HG02885 (cell line): ENCODE data around the gene CWH43.
A peak's percentile ranks its signal among the peaks of the same experiment; 100 is the strongest.
"Not testable (repeated sequence)": the region's sequence is repeated elsewhere in the genome, so short reads cannot be mapped to it uniquely, and the experiment has no call there.

ENCODE experiments used
- ATAC-seq: cut with Tn5 transposase; IDR thresholded peaks from one replicate; pipeline ENCODE4 v1.9.1; 2021; ENCODE audit warnings: mild to moderate bottlenecking; ENCODE audit not compliant: unreplicated experiment, poor library complexity

The CWH43 gene

DNA sequence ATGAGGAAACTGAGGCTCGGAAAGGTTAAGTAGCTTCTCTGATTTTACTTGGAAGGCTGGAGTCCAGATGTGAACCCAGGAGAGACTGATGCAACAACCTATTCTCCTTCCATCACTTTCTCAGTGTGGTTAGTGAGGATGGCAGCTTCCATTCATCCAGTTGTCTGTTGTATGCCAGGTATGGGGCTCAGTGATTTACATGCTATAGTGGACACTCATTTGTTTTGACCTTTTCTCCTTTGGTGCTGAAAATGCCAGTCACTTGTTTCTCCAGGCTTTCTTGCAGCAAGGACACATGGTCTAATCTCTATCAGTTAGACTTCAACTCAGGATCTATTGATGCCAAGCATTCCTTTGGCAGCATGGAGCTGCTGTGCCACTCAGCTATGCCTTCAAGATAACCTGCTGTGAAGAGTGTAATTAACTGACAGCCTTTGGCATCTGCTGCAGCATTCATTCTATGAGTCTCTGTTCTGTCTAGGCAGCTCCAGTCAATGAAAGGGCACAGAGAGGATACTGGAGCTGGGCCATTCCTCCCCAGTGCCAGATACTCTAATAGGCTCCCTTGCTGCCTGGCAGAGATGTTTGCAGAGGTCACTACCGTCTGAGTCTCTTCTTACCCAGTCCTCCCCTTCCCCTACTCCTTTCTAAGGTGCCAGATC is 11.0 kb upstream of the CWH43 start:
- ATAC-seq: no peak

DNA sequence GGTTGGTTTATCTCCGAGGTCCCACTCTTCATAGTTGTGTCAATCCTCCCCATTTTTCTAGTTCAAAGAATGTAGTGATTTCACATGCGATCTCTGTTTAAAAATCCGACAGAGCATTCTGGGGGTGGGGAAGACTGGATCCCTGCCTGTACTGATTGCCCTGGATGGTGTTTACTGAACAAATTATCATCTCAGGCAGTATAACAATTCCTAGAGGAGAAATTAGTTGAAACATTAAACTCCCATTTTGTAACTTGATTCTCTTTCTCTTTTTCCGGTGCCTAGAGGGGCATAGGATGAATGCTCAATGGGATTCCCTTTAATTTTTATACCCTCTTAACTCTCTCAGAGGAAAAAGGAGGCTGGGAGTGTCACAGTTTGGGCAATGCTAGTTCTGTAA is 10.0 kb upstream of the CWH43 start:
- no peak for ATAC-seq

DNA sequence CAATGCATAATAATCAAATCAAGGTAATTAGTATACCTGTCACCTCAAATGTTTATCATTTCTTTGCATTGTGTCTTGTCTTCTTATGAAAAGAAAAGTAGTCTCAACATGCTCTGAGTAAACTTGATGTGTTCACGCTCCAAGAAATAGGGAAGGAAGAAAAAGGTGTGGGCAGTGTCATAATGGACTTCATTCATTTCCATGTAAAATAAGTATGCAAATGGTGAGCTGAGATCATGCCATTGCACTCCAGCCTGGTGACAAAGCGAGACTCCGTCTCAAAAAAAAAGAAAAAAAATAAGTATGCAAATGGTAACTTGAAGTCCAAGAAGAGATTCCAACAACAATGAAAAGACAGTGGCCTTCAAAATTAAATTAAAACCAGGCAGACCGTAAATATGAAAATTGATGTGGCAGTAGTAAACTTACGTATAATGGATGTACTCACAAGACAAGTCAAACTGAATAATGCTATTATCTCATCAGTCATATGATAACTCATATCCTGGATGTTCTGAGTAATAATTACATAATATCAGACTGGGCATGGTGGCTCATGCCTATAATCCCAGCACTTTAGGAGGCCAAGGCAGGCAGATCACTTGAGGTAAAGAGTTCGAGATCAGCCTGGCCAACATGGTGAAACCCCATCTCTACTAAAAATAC is 6.0 kb upstream of the CWH43 start:
- no peak for ATAC-seq

DNA sequence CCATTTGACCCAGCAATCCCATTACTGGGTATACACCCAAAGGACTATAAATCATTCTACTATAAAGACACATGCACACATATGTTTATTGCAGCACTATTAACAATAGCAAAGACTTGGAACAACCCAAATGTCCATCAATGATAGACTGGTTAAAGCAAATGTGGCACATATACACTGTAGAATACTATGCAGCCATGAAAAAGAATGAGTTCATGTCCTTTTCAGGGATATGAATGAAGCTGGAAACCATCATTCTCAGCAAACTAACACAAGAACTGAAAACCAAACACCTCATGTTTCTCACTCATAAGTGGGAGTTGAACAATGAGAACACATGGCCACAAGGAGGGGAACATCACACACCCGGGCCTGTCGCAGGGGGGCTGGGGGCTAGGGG is 2.1 kb upstream of the CWH43 start:
- ATAC-seq: not testable (repeated sequence)

DNA sequence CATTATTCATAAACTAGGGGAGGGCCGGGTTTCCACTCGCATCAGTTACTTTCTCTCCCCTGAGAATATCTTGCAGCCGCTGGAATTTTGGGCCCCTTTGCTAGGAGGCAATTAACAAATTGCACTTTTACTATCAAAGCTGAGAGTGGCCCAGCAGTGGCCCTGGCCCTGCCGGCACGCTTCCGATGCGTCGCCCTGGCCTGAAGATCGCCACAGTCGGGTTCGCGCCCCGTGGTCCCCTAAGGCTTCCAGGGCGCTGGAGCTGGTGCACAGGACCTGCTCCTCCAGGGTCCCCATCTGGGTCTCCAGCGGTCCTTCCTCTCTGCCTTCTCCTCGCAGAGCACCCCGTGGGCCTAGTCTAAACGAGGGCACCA is 486 bp upstream of the CWH43 start:
- no peak for ATAC-seq

DNA sequence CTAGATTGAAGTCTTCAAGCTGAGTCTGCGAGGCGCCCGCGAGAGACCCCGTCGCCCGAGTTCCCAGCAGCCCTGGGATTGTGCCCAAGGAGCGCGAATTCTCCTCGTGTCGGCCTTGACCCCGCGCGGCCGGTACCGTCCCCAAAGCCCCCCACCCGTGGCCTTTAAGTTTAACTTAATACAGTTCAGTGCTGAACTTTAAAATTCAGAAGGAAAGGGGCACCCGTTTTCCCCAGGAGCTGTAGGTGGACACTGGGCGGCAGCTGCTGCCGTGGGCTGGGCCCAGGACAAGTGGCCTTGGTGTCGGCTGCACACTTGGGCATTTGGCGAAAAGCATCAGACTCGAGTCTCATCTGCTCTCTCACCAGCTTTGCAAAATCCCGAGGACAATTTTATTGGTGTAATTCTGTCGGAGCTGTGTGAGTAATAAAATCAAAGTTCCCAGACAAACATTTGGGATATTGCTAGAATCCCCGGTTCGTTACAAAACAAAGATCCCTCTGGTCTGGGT is 634 bp downstream of the CWH43 start:
- no peak for ATAC-seq

DNA sequence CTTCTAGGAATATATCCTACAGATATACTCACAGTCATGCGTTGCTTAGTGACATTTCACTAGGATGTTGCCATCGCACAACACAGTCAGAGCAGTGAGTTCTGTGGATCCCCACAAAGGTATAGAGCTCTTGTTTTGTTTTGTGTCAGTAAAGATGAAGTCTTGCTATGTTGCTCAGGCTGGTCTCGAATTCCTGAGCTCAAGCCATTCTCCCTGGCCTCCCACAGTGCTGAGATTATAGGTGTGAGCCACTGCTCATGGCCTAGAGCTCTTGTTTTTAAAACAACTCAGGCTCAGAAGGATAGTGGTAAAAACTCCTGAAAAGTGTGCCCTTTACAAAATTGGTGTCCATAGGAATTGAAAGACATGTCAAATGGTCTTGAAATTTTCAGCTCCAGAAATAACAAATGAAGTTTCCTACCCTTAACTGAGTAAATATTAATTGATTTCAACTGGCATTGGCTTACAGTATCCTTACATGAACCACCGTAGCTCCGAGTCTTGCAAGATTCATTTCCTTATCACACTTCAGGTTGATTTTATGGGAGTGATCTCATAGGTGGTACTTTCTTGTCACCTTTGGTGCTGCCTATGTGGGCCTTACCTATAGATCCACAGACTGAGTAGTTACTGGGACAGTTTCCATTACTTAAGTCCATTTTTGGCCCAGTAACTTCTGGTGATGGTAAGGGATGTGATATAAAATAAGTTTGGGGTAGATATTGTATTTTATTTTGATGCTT is 3.6 kb downstream of the CWH43 start:
- no peak for ATAC-seq

DNA sequence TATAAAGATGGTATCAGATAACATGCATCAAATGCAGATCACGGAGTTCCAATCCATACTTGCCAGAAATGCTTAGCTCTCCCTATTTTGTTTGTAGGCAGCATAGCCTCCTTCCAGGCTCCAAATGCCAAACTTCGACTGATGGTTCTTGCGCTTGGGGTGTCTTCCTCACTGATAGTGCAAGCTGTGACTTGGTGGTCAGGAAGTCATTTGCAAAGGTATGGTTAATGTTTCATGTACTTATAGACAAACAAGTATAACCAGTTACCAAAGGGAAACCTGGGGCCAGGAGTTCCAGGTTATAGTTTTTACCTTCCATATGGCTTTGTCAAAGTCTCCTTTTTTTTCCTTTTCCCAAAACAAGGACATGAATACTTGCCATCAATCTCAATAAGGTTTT is 5.3 kb downstream of the CWH43 start:
- ATAC-seq: no peak

DNA sequence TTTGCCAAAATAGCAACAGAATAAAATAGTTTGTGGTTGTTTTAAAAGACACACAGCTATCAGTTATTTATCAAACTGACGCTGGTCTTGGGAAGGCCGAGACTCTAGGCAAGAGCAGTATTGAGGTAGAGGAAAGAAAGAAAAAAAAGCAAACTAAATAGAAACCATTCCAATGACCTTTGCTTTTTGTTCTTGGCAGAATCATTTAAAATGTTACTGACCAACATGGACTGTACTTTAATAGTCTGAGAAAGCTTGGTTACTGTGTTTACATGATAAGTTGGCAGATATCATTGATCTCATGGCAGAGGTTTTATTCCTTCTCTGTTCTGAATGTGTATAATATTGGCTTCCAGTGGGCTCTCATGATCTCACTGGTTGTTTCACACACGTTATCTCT is 11.9 kb downstream of the CWH43 start:
- no peak for ATAC-seq

DNA sequence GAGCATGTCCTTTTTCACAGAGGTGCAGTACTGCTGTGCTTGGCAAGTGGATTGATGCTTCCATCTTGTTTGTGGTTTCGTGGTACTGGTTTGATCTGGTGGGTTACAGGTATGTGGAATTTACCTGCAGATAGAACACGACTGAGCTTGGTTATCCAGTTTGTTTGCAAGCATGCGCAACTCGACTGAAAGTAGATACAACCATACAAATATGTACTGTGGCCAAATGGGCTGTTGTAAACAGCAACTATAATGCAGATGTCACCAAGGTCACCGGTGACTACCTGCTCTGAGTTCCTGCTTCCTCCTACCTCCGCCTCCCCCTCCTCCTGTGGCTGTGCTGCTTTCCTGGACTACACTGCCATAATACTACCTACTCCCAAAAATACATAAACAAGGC is 12.4 kb downstream of the CWH43 start:
- no peak for ATAC-seq

DNA sequence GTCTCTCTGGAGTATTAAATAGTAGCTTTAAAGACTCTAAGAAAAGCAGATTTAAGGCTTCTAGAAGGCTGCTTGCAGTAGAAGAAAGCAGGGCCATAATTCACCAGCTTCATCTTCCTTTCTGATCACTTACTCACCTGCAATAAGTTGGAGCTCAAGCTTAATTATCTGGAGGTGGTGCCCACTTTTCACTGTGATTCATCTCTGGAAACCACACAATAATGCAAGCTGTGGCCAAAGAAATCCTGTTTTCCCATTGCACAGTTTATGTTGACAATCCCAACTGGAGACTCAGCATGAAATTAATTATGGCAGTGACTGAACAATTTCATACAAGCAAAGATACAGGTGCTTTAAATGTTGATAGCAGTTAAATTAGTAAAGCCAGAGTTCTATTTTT is 14.7 kb downstream of the CWH43 start:
- no peak for ATAC-seq

DNA sequence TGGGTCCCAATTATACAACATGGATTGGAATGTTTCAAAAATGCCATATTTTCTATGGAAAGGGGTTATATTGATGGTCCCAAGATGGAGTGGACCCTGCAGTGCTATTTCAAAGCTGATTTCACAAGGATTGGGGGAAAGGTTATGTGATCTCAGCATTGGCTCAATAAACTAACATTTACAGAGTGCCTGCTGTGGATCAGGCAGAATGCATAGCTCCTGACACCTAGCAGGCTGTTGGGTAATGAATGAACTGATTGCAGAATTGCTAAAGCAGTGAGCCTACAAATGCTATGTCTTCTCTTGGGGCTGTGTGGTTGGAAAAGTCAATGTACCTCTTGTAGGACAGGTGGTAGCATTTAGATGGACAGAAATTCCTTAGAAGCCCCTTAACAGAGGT is 16.9 kb downstream of the CWH43 start:
- ATAC-seq: no peak

DNA sequence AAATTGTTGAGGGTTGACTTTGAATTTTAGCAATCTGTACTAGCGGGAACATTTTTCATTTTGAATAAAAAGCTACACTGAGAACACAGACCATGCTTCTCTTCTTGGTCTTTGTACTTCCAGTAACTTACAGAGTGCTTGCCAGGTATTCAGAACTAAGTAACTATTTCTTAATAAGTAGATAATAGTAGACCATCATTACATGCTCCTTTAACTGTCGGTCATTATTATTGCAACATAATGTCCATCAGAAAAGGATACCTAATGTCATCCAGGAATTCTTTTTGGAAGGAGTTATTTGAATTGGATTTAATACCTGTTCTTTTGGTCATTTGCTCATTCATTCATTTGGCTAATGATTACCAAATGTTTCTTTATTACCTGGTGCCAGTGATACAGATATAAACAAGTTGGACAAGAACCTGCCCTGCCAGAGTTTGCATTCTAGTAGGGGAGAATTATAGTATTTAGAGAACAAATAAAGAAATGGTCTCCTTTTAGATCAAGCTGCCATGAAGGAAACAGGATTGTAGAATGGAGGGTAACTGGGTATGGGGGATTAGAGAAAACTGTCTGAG is 32.7 kb downstream of the CWH43 start:
- ATAC-seq: no peak

DNA sequence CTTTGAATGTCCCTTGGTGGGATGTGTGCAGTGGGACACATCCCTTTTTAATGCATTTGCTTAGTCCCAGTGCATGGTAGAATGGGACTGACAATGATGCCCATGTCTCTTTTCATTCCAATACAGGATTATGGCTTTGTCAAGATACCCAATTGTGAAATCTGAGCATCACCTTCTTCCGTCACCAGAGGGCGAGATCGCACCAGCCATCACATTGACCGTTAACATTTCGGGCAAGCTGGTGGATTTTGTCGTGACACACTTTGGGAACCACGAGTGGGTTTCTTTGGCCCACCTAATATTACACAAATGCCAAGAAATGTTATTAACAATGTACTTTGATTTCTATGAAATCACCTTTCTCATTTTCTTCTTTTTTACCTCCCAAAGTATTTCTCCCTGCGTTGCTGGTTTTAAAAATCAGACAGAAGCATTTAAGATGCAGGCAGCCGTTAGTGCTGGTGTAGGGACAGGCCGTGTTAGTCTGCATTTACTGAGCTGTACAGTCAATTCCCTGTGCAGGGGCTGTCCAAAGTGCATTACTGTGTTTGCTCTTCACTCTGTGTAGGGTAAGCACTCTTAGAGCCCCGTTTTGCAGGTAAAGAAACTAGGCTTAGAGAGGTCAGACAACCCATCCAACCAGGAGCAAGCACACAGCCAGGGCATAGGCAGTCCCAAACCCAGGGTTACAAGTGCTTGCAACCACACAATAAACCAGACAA is 46.5 kb downstream of the CWH43 start:
- peak; percentile 70 for ATAC-seq

DNA sequence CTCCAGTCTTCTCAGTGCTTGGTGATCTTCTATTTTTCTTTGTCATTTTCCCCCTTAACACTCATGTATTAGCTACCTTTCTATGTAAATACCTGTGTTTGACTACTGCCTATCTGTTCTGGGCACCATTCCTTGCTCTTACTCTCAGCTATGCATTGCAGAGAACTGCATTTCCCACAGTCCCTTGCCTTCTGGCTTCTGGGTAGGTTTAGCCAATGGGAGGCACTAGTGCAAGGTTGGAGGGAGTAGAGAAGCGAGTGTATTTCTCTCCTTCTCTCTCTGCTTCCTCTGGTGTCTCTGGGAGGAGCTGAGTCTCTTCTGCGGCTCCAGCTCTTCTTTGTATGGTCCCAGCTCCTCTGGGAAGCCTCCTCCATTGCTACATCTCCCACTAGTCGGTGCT is 50.5 kb downstream of the CWH43 start:
- ATAC-seq: no peak

DNA sequence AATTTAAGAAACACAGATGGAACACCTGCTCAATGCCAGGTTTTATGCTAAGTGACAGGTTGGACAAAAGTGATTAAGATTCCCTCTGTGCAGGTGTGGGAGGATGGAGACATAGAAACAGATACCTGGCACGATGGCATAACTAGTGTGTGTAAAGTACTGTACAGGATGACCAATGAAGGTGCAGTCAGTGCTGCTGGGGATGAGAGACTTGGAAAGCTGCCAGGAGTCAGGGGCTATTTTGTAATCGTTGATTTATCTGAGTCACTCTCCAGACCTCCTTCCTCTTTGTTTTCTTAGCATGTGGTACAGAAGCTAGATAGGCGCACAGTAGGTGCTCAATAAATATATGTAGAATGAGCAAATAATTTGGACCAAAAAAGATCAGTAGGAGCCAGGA is 58.2 kb downstream of the CWH43 start:
- ATAC-seq: no peak

DNA sequence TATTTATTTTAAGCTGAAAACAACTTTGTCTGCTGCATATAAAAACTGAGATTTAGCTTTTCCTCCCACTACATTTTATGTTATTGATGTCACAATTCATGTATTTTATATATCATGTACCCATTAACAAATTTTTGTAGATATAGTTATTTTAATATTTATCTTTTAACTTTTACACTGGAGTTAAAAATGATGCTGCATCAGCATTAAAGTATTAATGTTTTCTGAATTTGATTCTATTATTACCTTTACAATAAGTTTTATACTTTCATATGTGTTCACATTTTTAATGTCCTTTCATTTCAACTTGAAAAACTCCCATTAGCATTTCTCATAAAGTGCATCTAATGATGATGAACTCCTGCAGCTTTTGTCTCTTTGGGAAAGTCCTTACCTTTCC is 72.2 kb downstream of the CWH43 start:
- ATAC-seq: no peak

DNA sequence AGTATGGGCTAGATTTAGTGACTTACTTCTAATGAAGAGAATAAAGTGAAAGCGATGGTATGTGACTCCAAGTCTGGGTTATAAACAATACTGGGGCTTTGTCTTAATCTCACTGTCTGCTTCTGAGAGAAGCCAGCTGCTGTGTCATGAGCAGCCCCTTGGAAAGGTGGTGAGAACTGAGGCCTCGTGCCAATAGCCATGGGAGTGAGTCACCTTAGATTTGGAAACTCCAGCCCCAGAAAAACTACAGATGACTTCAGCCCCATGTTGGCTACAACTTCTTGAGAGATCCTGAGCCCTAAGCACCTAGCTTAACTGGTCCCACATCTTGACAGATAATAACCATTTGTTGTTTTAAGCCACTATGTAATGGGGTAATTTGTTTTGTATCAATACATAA is 77.6 kb downstream of the CWH43 start:
- no peak for ATAC-seq

DNA sequence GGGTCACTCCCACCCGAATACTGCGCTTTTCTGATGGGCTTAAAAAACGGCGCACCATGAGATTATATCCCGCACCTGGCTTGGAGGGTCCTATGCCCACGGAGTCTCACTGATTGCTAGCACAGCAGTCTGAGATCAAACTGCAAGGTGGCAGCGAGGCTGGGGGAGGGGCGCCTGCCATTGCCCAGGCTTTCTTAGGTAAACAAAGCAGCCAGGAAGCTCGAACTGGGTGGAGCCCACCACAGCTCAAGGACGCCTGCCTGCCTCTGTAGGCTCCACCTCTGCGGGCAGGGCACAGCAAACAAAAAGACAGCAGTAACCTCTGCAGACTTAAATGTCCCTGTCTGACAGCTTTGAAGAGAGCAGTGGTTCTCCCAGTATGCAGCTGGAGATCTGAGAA is 86.1 kb downstream of the CWH43 start:
- not testable (repeated sequence) for ATAC-seq

DNA sequence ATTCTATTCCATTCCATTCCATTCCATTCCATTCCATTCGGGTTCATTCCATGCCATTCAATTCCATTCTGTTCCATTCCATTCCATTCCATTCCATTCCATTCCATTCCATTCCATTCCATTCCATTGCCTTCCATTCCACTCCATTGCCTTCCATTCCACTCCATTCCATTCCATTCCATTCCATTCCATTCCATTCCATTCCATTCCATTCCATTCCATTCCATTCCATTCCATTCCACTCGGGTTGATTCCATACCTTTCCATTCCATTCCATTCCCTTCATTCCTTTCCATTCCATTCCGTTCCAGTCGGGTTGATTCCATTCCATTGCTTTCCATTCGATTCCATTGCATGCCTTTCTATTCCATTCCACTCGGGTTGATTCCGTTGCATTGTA is 105.8 kb downstream of the CWH43 start:
- peak; percentile 25 for ATAC-seq
